HG02884 (cell line): ENCODE data around the gene MAF.
A peak's percentile ranks its signal among the peaks of the same experiment; 100 is the strongest.

Experiments
- ATAC-seq: cut with Tn5 transposase; IDR thresholded peaks from one replicate; pipeline ENCODE4 v1.9.1; 2021; ENCODE audit warnings: mild to moderate bottlenecking, moderate library complexity; ENCODE audit not compliant: unreplicated experiment

Gene MAF

DNA sequence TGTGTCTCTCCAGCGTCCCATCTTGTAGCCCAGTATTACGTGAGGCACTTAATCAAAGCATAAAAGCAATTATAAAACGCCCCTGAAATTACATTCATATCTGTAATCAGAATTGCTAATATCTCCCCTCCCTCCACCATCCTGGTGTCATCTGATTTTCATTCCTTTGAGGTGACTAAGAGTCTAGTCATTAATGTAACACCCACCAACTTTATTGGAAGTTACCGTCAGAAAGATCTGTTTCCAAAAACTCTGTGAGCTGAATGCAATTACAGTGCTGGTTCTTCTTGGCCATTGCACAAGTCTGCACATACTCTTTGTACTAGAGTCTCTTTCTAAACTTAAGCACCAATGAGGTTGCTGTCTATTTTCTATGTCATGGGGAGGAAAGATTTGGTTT, 12.5 kb upstream of the MAF start:
- no peak for ATAC-seq

DNA sequence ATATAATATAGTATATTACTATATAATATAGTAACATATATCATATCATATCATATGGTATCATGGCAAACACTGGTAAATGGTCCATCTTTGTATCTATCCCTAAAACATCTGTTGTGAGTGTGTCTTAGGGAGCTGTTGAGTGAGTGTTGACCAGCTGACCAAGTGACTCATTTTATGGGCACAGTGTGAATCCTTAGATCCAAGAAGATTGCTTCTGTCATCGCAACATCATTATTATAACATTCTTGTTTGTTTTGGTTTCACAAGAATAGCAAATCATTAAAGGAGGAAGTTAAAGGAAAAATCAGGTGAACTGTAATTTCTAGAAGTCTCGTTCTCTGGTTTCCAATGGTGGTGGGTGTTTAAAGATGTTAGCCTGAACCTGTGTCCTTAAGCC, 11.7 kb upstream of the MAF start:
- ATAC-seq, result no peak

DNA sequence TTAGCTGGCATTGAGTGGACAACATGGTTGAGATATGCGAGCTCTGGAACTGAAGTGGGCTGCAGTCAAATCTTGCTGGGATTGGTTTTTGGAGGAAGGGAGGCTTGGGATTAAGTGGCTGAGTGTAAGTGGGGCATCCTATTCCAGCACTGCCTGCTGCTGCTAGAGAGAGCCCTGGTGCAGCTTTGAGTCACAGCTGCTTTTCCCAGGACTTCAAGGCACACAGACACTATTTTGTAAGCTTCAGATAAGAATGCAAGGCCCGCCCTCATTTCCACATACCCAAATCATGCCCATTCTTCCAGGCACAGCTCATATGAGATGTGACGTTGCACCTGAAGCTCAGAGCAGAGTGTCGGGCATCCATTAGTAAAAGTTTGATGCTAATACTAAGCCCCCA, 10.2 kb upstream of the MAF start:
- ATAC-seq, result no peak

DNA sequence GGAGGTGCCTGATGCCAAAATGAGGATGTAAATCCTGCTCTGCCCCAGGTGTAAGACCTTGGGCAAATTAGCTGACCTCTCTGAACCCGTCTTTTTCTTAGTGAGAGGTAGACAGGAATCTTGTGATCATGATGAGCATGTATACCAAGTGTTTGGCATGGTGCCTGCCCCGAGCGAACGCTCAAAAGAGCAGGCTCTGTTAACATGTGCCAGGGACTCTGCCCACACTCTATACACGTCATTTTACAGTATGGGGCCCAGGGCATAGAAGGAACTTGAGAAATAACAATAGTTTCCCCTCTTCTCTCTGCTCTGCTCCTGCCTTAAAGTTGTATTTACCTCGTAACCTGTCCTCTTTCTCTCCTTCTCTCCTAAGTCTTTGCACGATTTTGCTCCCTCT, 9.3 kb upstream of the MAF start:
- ATAC-seq, result no peak

DNA sequence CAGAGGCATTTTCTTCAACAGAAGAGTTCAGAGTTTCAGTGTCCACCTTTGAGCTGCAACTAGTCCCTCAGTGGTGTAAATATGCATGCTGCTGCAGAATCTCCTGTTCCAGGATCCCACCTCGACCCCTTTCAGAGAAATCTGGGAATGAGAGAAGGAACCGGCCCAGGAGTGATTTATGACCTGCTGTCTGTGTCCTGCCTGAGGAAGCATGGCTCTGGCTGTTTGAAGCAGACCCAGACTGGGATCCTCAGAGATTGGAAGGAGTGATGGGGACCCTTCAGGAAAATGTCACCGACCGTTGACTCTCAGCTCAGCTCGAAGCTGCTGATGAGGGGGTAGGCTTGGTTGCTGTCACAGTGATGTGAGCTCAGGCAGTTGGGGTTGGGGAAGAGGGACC, 8.4 kb upstream of the MAF start:
- no peak for ATAC-seq

DNA sequence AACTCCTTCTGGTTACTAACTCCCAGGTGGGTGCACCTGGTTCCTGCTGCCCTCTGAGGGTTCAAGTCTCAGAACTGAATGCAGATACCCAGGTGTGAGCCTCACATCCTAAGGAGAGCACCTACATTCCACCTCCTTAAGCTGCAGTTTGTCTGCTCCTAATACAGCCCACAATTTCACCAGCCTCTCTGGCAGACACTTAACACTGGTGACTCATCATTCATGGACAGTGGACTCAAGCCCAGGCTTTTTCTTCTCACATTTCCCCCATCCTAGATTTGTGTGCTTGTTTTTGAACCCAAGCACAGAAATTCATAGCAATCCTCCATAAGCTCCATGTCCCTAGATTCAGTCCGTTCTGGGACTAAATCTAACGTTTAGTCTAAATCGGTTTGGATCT, 7.0 kb upstream of the MAF start:
- no peak for ATAC-seq

DNA sequence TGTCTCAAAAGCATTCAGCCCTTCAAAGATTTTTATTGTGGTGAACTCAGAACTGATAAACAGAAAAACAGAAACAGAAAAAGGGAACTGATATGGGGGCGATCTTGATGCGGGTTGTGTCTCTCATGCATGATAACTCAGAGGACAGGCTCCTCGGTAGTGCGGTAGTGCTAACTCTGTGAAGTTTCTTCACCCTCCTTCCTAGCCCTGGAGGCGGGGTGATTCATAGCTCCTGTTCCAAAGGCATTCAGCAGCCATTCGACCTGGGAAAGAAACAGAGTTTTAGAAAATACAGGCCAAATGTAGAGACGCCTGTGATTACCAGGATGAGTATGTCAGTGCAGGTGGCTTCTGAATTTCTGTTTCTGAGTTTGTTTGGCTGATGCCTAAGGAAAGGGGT, 5.5 kb upstream of the MAF start:
- peak; percentile 77 for ATAC-seq

DNA sequence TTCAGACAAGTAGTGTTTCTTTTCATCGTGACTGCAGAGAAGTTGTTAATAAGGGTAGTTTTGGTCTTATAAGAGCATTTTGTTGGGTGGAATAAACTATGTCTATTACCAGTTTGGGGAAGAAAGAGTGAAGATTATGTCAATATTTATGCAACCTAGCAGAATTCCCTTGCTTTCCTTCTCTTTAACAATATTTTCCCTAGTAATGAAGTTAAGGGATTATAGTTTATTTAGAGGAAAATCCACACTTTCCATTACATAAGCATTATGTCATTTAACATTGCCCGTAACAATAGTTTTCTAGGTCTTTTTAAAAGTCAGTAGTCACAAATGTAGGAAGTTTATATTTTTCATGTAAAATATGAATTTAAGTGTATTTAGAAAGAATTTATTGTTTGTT, 2.5 kb upstream of the MAF start:
- no peak for ATAC-seq

DNA sequence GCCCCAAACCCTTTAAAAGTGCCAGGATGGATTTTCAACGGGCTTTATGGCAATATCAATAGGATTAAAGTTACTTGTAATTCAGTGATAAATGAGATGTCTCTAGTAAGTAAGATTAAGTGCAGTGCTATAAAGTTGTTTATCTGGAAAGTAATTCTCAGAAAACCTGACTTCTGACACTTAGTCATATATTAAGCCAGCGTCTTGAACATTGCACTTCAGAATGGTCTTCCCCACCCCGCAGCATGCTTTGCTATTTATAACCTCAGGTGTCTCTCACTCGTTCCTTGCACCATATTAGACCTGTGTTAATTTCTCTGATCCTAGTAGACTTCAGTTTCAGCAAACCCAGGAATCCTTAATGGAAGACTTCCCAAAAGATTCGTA, 2.1 kb upstream of the MAF start:
- ATAC-seq, result no peak

DNA sequence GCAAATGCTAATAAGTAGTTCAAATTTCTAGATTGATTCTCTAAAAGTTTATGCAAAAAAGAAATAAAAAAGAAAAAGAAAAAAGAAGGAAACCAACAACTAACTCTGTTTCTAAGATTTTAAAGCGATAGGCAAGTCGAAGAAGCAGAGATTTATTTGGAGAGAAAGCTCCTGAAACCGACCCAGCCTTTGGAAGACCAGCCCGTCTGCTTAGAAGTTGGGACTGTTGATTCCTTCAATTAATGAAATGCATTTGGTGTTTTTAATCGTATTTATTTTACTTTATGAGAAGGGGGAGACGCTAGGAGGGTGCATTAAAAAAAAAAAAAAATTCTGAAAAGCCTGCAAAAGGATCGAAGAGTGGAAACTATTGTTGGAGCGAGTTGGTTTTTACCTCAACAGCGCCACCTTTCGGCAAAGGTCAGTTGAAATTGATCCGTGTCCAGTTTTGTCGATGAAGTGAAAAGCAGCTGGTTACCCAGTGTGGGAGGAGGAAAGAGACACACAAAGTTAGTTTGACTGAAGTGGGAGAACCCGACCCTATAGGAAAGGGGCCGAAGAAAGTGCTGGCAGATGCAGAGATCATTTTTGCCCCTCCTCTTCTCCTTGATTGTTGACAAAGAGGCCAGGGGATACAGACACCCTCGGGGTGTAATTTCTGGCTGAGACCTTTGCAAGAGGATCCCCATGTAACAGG, 1.5 kb upstream of the MAF start:
- ATAC-seq, result no peak

DNA sequence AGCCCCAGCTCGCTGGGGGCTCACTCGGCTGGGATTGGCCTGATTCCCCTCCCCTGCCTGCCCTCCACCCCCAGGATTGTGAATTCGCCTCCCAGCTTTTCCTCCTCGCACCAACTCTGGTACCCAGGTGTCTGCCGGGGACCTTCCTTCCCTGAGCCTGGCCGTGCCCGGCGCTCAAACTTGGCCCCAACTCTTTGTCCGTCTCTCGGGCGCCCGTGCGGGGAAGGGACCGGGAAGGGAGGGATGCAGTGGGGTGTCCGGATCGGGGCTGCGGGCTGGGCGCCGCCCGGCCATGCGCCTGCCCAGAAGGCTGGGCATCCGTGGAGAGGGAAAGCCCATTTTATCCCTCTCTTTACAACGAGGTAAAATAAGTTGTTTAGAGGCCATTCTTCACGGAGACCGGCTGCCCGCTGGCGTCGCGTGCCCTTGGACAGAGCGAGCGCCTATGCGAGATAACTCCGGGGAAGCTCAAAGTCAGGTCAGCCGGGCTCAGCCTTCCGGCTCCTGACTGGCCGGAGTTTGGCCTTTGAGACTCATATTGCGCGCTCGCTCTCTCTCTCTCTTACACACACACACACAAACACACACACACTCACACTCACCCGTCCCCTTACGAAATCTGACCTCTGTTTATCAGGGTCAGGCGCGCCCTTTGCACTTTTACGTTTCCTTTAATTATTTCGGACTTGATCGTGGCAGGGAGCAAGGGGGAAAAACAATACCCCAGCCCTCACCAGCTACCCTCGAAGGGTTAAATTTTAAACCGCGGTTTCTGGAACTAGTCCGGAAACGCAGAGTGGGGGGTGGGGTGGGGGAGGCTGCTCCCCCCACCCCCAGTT, 774 bp upstream of the MAF start:
- ATAC-seq, result no peak

DNA sequence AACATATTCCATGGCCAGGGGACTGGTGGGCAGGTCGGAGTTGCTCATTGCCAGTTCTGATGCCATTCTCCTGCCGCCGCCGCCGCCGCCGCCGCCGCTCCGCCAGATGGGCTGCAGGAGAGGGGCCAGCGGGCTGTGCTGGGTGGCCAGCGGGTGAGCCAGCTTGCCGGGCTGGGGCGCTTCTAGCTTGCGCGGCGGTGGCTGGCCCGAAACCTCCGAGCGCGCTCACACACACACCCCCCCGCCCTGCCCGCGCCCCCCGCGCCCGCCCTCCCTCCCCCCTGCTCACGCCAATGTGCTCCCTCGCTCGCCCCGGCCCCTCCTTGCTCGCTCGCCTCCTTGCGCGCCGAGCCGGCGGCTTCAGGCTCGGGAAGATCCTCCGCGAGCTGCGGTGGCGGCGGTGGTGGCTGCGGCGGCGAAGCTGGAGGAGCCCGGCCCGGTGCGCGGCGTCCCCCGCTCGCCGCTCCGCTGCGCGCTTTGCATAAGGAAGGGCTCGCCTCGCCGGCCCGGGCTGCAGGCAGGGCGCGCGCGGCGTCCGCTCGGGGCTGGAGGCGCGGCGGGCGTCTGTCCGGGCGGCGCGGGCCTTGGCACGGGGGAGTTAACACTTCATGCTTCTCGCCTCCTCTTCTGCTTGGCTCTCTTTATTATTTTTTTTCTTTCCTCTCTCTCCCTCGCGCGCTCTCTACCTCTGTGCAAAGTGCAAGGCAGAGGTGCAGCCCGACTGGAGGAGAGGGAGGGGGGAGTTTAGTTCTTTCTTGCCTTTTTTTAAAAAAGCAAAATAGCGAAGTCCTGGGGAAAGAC, 500 bp downstream of the MAF start:
- ATAC-seq, result no peak

DNA sequence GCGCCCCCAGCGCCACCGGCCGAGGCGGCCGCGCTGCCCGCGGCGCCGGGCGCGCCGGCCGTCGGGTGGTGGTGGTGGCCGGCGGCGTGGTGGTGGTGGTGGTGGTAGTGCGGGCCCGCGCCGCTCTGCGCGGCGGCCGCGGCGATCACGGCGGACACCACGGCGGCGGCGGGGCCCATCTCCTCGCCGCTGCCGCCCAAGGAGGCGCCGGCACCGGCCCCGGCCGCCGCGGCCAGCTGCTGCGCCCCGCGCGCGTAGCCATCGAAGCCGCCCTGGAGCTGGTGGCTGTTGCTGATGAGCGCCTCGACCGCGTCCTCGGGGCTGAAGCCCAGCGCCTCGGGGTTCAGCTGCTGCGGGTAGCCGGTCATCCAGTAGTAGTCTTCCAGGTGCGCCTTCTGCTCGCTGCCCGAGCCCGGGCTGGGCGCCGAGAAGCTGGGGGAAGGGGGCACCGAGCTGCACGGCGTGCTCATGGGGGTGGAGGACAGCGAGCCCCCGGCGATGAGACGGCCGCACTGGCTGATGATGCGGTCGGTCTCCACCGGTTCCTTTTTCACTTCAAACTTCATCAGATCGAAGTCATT, 1.2 kb downstream of the MAF start:
- no peak for ATAC-seq

DNA sequence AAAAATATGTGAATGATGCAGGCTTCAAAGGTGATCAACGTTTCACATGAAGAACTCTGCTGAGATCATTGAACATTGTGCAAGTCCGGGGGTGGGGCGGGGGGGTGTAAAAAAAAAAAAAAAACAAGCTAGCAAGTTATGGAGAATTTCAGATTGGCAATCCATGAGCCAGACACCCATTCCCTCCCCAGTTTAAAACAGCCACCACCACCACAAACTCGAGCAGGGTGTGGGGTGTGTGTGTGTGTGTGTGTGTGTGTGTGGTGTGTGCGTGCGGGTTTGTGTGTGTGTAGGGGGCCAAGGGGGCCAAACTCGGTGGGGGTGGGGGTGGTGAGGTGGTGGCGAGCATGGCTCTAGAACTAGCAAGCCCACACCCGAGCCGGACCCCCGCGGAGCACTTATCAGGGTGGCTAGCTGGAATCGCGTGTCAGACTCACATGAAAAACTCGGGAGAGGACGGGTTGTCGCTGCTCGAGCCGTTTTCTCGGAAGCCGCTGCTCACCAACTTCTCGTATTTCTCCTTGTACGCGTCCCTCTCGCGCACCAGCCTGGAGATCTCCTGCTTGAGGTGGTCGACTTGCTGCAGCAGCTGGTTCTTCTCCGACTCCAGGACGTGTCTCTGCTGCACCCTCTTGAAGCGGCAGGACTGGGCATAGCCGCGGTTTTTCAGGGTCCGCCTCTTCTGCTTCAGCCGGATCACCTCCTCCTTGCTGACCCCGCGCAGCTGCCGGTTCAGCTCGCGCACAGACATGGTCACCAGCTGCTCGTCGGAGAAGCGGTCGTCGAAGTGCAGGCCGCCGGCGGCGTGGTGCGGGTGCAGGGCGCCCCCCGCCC, 2.0 kb downstream of the MAF start:
- ATAC-seq, result no peak

DNA sequence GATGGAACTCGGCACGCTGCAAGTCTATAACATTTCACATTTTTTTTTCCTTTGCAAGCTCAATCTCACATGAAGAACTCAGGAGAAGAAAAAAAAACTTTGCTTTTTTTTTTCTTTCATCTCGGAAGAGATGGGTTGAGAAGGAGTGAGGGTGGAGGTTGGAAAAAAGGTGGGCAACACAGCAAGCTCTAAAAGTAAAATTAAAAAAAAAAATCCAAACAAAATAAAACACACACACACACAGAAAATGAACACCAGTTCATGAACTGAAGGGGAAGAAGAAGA, 2.5 kb downstream of the MAF start:
- no peak for ATAC-seq

DNA sequence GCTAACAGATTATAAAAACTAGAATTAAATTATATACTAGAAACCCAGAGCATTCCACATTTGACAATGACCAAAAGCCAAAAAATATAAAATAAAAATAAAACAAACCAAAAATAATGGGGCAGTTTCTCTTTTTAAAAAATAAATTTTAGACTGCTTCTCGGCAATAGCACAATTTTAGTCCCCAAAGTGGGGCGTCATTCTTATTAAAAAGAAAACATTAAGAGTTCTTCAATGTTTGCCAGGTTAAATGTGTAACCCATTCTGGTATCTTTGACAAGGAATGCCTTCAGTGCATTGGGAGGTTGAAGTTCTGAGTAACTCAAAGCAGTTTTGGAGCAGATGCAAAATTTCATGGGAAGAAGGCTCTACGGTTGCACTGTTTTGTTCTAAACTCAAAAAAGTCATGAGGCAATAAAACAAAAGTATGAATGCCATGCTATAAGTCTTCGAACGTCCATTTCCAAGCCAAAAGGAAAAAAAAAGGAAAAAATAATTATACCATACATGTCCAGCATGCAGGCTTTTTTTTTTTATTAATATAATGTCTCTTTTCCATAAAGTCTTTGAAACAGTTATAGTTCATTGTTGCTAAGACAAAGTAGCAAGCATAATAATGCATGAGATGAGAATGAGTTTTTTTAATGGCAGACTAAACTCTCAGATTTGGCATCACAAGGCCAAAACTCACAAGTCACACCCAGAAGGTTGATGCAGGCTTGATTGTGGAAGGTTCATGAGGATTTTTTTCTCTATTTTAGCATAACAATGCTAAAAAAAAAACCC, 3.1 kb downstream of the MAF start:
- ATAC-seq, result no peak

DNA sequence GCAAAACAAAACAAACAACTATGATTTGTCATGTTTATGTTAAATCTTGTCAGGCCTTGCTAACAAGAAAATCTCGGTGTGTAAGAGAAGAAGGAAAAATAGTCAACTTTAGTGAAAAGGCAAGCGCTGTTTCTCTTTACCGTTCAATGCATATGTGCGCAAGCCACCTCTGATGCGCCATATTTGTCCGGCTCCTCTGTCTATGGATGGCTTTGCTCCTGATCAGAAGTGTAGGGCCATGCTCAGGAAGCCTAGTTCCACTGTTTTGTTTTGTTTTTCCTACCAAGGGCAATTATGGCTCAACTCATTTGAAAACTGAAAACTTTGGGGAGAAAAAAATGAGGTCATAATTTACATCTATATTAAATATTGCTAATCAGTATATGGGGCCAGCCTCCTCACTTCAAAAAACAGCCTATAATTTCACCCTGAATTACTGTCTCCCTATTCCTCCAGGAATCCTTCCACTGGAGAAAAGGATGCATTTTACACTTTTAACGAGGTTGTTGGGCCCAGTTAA, 4.5 kb downstream of the MAF start:
- ATAC-seq, result no peak

DNA sequence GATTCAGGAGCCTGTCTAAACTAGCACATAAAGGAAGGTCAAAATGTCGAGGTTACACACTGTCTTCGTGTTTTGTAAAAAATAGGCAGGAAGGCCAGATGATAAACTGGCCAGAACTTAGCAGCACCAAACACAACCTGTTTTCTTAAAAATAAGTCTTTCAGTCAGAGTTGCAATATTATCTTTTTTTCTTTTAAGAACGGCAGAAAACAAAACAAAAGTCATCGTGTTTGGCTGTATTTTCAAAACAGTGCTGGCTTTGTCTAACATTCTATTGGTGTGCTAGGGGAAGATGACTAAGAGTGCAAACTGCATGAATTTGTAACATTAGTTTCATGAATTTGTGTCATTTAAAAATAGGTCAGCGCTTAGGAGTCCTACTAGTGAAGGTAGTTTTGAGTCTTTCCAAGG, 5.3 kb downstream of the MAF start:
- no peak for ATAC-seq

DNA sequence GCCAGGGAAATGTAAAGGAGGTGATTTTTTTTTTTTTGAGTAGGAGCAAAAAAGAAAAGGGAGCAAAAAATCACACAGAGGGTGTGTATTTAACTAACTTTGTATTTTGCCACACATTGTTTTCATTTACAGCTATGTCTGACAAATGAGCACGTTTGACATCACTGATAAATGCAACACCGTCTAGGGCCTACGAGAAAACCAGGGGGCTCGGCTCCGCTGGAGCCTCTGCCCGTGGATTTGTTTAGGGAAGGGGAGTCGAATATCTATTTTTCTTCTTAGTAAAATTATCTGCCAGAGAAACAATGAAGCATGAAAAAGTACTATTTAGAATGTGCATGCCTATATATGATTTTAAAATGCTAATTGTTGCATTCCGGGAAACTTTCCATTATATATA, 6.8 kb downstream of the MAF start:
- no peak for ATAC-seq

DNA sequence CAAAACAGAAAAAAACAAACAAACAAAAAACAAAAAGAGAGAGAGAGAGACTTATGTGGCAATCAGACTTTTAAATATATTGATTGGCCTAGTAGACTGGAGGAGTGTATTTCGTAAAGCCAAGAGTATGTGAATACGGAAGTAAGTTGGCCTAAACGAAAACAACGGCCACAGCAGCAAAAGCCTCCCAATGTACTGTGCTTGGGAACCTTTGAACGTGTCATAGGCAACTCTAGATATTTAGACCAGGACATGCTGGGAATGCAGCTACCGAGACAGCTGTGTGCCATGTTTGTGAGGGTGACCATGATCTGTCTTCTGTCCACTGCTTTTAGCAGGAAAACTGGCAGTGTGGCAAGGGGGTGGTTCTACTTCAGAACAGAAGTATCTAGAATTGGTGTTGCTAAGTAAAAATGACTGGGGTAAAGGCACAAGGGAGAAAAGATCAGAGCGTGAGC, 7.4 kb downstream of the MAF start:
- no peak for ATAC-seq
